Measurements from ENCODE around the gene NDUFB4.

The NDUFB4 gene

GRCh38 chr3:120569222-120570057 is 26.7 kb upstream of the NDUFB4 start:
- H3K4me3 ChIP-seq (ENCODE audit: low read depth, low read length): no peak overlapping the region
- CTCF ChIA-PET: interaction anchor here (0.7 to 15.2 kb wide), 7 partner anchors 8 to 960 kb away, joined by 3 to 279 read pairs (median 7); no protein-coding TSS in a partner anchor
- no peak for DNase-seq (ENCODE audit: low read depth, low spot score)
- POLR2A ChIA-PET: no interaction called here
- no peak for TF ChIP-seq CTCF (IDR thresholded peaks at IDR 0.05; ENCODE audit: insufficient read depth, low read length, missing control alignments)

- H3K4me3 ChIP-seq (ENCODE audit: low read depth, low read length): no peak overlapping the region
- TF ChIP-seq CTCF (IDR thresholded peaks at IDR 0.05; ENCODE audit: insufficient read depth, low read length, missing control alignments): no peak
- CTCF ChIA-PET: interaction anchor here (0.6 to 2.2 kb wide), 3 partner anchors 11 to 223 kb away, joined by 3 to 8 read pairs (median 6); no protein-coding TSS in a partner anchor
- no peak for DNase-seq (ENCODE audit: low read depth, low spot score)
- POLR2A ChIA-PET: no interaction called here
Observed at GRCh38 chr3:120572027-120572426, 24.1 kb upstream of the NDUFB4 start.

- H3K4me3 ChIP-seq (ENCODE audit: low read depth, low read length): no peak overlapping the region
- POLR2A ChIA-PET: no interaction called here
- TF ChIP-seq CTCF (IDR thresholded peaks at IDR 0.05; ENCODE audit: insufficient read depth, low read length, missing control alignments): no peak
- DNase-seq (ENCODE audit: low read depth, low spot score): no peak
- CTCF ChIA-PET: interaction anchor here (1.2 to 1.5 kb wide), 2 partner anchors 26 to 208 kb away, joined by 5 to 6 read pairs; no protein-coding TSS in a partner anchor
Observed at GRCh38 chr3:120587332-120587975, 8.7 kb upstream of the NDUFB4 start.

GRCh38 chr3:120595788-120596115 is 384 bp upstream of the NDUFB4 start:
- no peak for DNase-seq (ENCODE audit: low read depth, low spot score)
- no peak for TF ChIP-seq CTCF (IDR thresholded peaks at IDR 0.05; ENCODE audit: insufficient read depth, low read length, missing control alignments)
- peak overlapping the region; percentile 84 for H3K4me3 ChIP-seq (ENCODE audit: low read depth, low read length)
- ChIA-PET POLR2A (interaction anchor here (0.5 to 1.4 kb wide), 9 partner anchors 45 to 212 kb away, joined by 3 to 7 read pairs (median 3); partner anchors contain the start of genes GTF2E1 and RABL3), CTCF (interaction anchor here (0.5 to 3.8 kb wide), 9 partner anchors 9 to 247 kb away, joined by 3 to 26 read pairs (median 5); no protein-coding TSS in a partner anchor)

GRCh38 chr3:120596853-120597223 is 702 bp downstream of the NDUFB4 start:
- CTCF ChIA-PET: interaction anchor here (1.0 to 3.8 kb wide), 6 partner anchors 20 to 198 kb away, joined by 3 to 26 read pairs (median 3); no protein-coding TSS in a partner anchor
- H3K4me3 ChIP-seq (ENCODE audit: low read depth, low read length): peak overlapping the region; percentile 84
- TF ChIP-seq CTCF (IDR thresholded peaks at IDR 0.05; ENCODE audit: insufficient read depth, low read length, missing control alignments): no peak
- POLR2A ChIA-PET: interaction anchor here (0.6 to 1.4 kb wide), 2 partner anchors 196 to 352 kb away, joined by 3 to 7 read pairs; no protein-coding TSS in a partner anchor
- no peak for DNase-seq (ENCODE audit: low read depth, low spot score)

All from AG04449 (cell line).